ENCODE measurements around the gene SCG3. TPM values are rescaled to one million over a fixed set of nuclear protein-coding genes. Genes with fewer than 3 reads are reported as not detected.
A peak's percentile ranks its signal among the peaks of the same experiment; 100 is the strongest.
"Not testable (repeated sequence)": the region's sequence is repeated elsewhere in the genome, so short reads cannot be mapped to it uniquely, and the experiment has no call there.

The SCG3 gene
- polyA plus RNA-seq, 2 of the 4 experiments (the other 2 are of a cell fraction): 0.03 TPM; not detected in 1

DNA sequence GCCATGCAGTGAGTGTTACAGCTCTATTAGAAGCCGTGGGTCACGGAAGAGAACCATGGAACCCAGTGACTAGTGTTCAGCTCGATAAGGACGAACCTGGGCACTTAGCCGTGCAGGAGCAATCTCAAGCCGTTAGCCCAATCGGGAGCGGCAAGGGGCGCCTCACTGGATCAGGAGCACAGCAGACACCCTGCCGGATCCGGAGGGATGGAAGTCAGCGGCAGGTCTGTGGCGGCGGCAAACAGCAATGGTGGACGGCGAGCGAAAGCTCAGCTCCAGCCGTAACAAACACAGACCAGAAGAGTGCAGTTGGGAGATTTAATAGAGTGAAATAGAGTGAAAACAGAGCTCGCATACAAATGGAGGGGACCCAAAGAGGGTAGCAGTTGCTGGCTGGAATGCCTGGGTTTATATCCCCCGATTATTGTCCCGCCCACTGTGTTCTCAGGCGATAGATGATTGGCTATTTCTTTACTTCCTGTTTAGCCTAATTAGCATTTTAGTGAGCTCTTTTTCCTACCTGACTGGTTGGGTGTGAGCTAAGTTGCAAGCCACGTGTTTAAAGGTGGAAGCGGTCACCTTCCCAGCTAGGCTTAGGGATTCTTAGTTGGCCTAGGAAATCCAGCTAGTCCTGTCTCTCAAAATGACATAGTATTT is 25.8 kb upstream of the SCG3 start:
- H3K4me2 ChIP-seq; H3K4me3 ChIP-seq; H3K27ac ChIP-seq; DNase-seq (ENCODE audit: low read depth in 1 of 2, low spot score in 1 of 2); ATAC-seq; FAIRE-seq; H3K4me1 ChIP-seq; POLR2A ChIA-PET; H3K9me3 ChIP-seq: not testable (repeated sequence)
- CTCF ChIA-PET: interaction anchor here (0.8 to 6.9 kb wide), 6 partner anchors 23 to 262 kb away, joined by 3 to 83 read pairs (median 4); no protein-coding TSS in a partner anchor
- 82% methylated on average over 24 of the region's 24 CpGs for WGBS (ENCODE audit: missing lambda C conversion rate)

DNA sequence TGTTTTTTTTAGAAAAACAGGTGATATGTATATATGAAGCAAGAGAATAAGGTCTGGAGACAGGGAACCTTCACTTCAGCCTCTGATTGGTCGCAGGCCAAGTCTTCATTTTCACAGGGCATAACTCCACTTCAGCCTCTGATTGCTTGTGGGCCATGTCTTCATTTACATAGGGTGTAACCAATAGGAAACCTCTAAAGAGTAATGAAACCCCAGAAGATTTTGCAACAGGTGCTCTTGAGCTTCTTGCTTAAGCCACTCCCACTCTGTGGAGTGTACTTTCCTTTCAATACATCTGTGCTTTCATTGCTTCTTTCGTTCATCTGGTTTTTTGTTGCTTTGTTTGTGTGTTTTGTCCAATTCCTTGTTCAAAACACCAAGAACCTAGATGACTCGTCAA is 22.6 kb upstream of the SCG3 start:
- CTCF ChIA-PET: interaction anchor here (1.5 to 6.9 kb wide), 3 partner anchors 9 to 117 kb away, joined by 5 to 83 read pairs (median 11); no protein-coding TSS in a partner anchor

DNA sequence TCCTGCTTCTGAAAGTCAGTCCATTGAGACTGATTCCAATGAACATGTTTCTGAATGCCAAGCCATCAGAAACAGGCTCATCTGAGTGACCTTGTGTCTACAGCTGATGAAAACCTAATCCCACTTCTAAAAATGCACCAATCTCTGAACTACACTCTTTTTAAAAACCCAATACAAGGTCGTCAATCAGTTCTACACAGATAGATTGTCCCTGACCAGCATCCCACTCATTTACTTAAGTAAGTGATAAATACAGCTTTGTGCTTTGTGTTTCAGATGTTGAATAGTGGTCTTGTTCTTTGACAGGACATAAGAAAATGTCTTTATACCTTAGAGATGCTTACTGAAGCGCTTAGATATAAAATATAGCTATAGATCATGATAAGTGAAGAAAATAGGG is 20.2 kb upstream of the SCG3 start:
- no peak for DNase-seq (ENCODE audit: low read depth in 1 of 2, low spot score in 1 of 2)
- Histone ChIP-seq H3K27ac (no peak overlapping the region), H3K4me2 (no peak overlapping the region), H3K4me3 (no peak overlapping the region), H3K9me3 (no peaks in the 10 kb centered on the region), H3K4me1 (no peaks in the 10 kb centered on the region)
- ChIA-PET CTCF (interaction anchor here (0.5 to 4.4 kb wide), 3 partner anchors 11 to 169 kb away, joined by 3 to 36 read pairs (median 15); no protein-coding TSS in a partner anchor), POLR2A (no interaction called here)
- 34% methylated on average over 2 of the region's 2 CpGs for WGBS (ENCODE audit: missing lambda C conversion rate)
- FAIRE-seq: peak; percentile 77
- ATAC-seq: no peak
- TF ChIP-seq ELK1 (IDR thresholded peaks at IDR 0.05; ENCODE audit: low read depth, low read length): no peak
- TF ChIP-seq ZSCAN20 (CRISPR knock-in tag; IDR thresholded peaks at IDR 0.05): no peak
- no peak for TF ChIP-seq RAD21 (conservative IDR thresholded peaks at IDR 0.05 in 1 of 2, IDR thresholded peaks at IDR 0.05 in 1 of 2)
- TF ChIP-seq NPAS2 (CRISPR knock-in tag; IDR thresholded peaks at IDR 0.05; ENCODE audit: borderline replicate concordance): no peak
- no peak for TF ChIP-seq CHD2 (IDR thresholded peaks at IDR 0.05; ENCODE audit: low read length, partially characterized antibody)
- no peak for TF ChIP-seq JUN (IDR thresholded peaks at IDR 0.05)
- TF ChIP-seq HOXB5 (CRISPR knock-in tag; IDR thresholded peaks at IDR 0.05): no peak
- no peak for TF ChIP-seq E2F6 (IDR thresholded peaks at IDR 0.05; ENCODE audit: borderline replicate concordance, low read depth)
- TF ChIP-seq ZFP36 (IDR thresholded peaks at IDR 0.05; ENCODE audit: borderline replicate concordance, partially characterized antibody): no peak
- no peak for TF ChIP-seq ZNF302 (CRISPR knock-in tag; IDR thresholded peaks at IDR 0.05)
- no peak for TF ChIP-seq RNF2 (IDR thresholded peaks at IDR 0.05; ENCODE audit: borderline replicate concordance, low read depth)

More for the DNA sequence above, 22.6 kb upstream of the SCG3 start:
- no peak for DNase-seq (ENCODE audit: low read depth in 1 of 2, low spot score in 1 of 2)
- Histone ChIP-seq H3K4me3 (no peak overlapping the region), H3K4me1 (no peaks in the 10 kb centered on the region), H3K27ac (no peak overlapping the region), H3K9me3 (no peaks in the 10 kb centered on the region), H3K4me2 (no peak overlapping the region)
- TF ChIP-seq BCL3 (IDR thresholded peaks at IDR 0.05) (no peak), ESRRA (IDR thresholded peaks at IDR 0.05; ENCODE audit: borderline replicate concordance, low read length) (no peak), KDM1A (IDR thresholded peaks at IDR 0.05; ENCODE audit: low read depth) (no peak), KDM5A (IDR thresholded peaks at IDR 0.05) (no peak), HOXB5 (CRISPR knock-in tag; IDR thresholded peaks at IDR 0.05) (no peak), CEBPB (IDR thresholded peaks at IDR 0.05) (no peak), HMGXB4 (CRISPR knock-in tag; IDR thresholded peaks at IDR 0.05; ENCODE audit: borderline replicate concordance) (no peak), JUNB (IDR thresholded peaks at IDR 0.05) (no peak), SMC3 (IDR thresholded peaks at IDR 0.05) (no peak), CBX2 (IDR thresholded peaks at IDR 0.05; ENCODE audit: borderline replicate concordance, low read depth) (no peak), ELK1 (IDR thresholded peaks at IDR 0.05; ENCODE audit: low read depth, low read length) (no peak), MAZ (IDR thresholded peaks at IDR 0.05; ENCODE audit: borderline replicate concordance, low read depth, low read length) (no peak), CBX8 (IDR thresholded peaks at IDR 0.05) (no peak), POLR2AphosphoS2 (conservative IDR thresholded peaks at IDR 0.05; ENCODE audit: low read length) (no peak), EHMT2 (IDR thresholded peaks at IDR 0.05; ENCODE audit: low read depth) (no peak)
- TF ChIP-seq, protein P1, sequence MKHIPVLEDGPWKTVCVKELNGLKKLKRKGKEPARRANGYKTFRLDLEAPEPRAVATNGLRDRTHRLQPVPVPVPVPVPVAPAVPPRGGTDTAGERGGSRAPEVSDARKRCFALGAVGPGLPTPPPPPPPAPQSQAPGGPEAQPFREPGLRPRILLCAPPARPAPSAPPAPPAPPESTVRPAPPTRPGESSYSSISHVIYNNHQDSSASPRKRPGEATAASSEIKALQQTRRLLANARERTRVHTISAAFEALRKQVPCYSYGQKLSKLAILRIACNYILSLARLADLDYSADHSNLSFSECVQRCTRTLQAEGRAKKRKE (CRISPR knock-in tag; IDR thresholded peaks at IDR 0.05; ENCODE audit: low read depth): no peak
- POLR2A ChIA-PET: no interaction called here
- ATAC-seq: no peak
- FAIRE-seq: no peak
- WGBS (ENCODE audit: missing lambda C conversion rate): 66% methylated on average over 3 of the region's 3 CpGs

Measured in A549 (cell line).